ENCODE results near the gene SEZ6L2.

DNA sequence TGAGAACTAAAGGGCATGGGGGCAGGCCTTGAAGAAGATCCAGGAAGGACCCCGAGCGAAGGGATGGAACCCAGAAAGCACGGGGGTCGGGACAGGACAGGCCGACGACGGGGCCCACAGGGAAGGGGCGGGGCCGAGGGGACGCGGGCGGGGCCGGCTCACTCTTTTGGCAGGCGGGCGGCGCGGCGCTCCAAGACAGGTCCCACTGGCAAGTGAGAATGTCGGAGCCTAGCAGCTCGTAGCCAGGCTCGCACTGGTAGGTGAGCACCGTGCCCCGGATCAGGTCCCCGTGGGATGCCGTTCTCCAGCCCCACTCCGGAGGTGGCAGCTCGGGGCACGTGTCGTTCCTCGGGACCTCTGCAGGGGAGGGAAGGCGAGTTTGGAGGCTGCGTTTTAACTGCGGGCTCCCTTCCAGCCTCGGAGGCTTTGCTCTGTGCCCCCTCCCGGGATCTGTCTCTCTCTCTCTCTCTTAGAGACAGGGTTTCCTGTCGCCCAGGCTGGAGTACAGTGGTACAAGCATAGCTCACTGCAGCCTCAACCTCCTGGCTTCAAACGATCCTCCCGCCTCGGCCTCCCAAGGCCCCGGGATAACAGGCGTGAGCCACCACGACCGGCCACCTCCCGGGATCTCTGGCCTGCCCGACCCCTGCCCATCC, 22.6 kb downstream of the SEZ6L2 start:
- TF ChIP-seq POLR2A (IDR thresholded peaks at IDR 0.05) (no peak), CTCF (IDR thresholded peaks at IDR 0.05 in 4 of 5, conservative IDR thresholded peaks at IDR 0.05 in 1 of 5) (no peak)

Measured in gastrocnemius medialis (tissue), 4 donors.